HepG2 (cell line): ENCODE measurements around the gene FYB1. TPM values are rescaled to one million over a fixed set of nuclear protein-coding genes. Genes with fewer than 3 reads are reported as not detected.

ENCODE experiments used
- AHDC1 ChIP-seq: sonication (generic); formaldehyde crosslinking; IDR thresholded peaks from 2 replicates; pipeline ENCODE4 v1.5.1; 2020; ENCODE audit warnings: mild to moderate bottlenecking, missing genetic modification reagents, borderline replicate concordance
- CBFB ChIP-seq: sonication (generic); formaldehyde crosslinking; IDR thresholded peaks from 2 replicates; pipeline ENCODE4 v1.4.0; 2020; ENCODE audit warnings: missing genetic modification reagents
- FOXA1 ChIP-seq, 2 experiments: fragments of 450-650 bp in 1 of 2; sonication (generic) in 1 of 2; formaldehyde crosslinking in 1 of 2; IDR thresholded peaks; 2 replicates each; pipeline versions ENCODE4 v1.4.0 to v1.6.1; 2016 to 2020; ENCODE audit warnings: missing genetic modification reagents in 1 of 2
- KDM2A ChIP-seq: sonication (generic); formaldehyde crosslinking; IDR thresholded peaks from 2 replicates; pipeline ENCODE4 v1.4.0; 2020; ENCODE audit warnings: low read depth, missing genetic modification reagents, borderline replicate concordance
- MXD4 ChIP-seq: IDR thresholded peaks from 2 replicates; pipeline ENCODE4 v1.6.1; 2016; ENCODE audit warnings: mild to moderate bottlenecking, missing biosample characterization, missing genetic modification reagents
- THRA ChIP-seq: sonication (generic); formaldehyde crosslinking; IDR thresholded peaks from 2 replicates; pipeline ENCODE4 v1.4.0; 2020; ENCODE audit warnings: missing genetic modification reagents, borderline replicate concordance
- ZNF180 ChIP-seq: sonication (generic); formaldehyde crosslinking; IDR thresholded peaks from 2 replicates; pipeline ENCODE4 v1.4.0; 2020; ENCODE audit warnings: low read depth, missing genetic modification reagents, borderline replicate concordance
- ZNF317 ChIP-seq: sonication (generic); formaldehyde crosslinking; IDR thresholded peaks from 2 replicates; pipeline ENCODE4 v1.5.0; 2020; ENCODE audit warnings: mild to moderate bottlenecking, missing genetic modification reagents
- ZNF343 ChIP-seq: sonication (generic); formaldehyde crosslinking; IDR thresholded peaks from 2 replicates; pipeline ENCODE4 v1.4.0; 2020; ENCODE audit warnings: mild to moderate bottlenecking, missing genetic modification reagents
- ZNF570 ChIP-seq: sonication (generic); formaldehyde crosslinking; IDR thresholded peaks from 2 replicates; pipeline ENCODE4 v1.4.0; 2020; ENCODE audit warnings: mild to moderate bottlenecking, missing genetic modification reagents, borderline replicate concordance
- ZNF609 ChIP-seq: sonication (generic); formaldehyde crosslinking; IDR thresholded peaks from 2 replicates; pipeline ENCODE4 v1.4.0; 2020; ENCODE audit warnings: mild to moderate bottlenecking, missing genetic modification reagents, borderline replicate concordance
- ZNF713 ChIP-seq: sonication (generic); formaldehyde crosslinking; IDR thresholded peaks from 2 replicates; pipeline ENCODE4 v1.4.0; 2020; ENCODE audit warnings: mild to moderate bottlenecking, missing genetic modification reagents
- polyA plus RNA-seq, 8 experiments: library from polyadenylated mRNA; depleted of rRNA in 3 of 8; stranded (reverse) in 7 of 8; unstranded in 1 of 8; fragments of >200 nt; fragmentation: Illumina TruSeq in 4 of 8; extraction: Trizol in 4 of 8; gene quantifications; 2 replicates each; pipeline versions ENCODE4 v1.2.1 to v1.2.3, GENCODE V29; 2011 to 2016; ENCODE audit warnings: low read depth in 4 of 8, missing spikeins in 1 of 8, mixed read lengths in 1 of 8; ENCODE audit not compliant: insufficient read depth in 1 of 8
- total RNA-seq, 5 experiments: library from RNA; depleted of rRNA; stranded (reverse); fragments of >200 nt; fragmentation: Illumina TruSeq; extraction: Trizol; gene quantifications; 2 replicates each; pipeline ENCODE4 v1.2.3, GENCODE V29; 2016; ENCODE audit warnings: low read depth in 1 of 5
- TF ChIP-seq, protein P1 (sequence below): IDR thresholded peaks from 2 replicates; pipeline ENCODE4 v1.6.1; 2016

Gene FYB1
- total and polyA plus RNA-seq, 2 of the 13 experiments (the other 11 are each of a cell fraction or from before 2014, with no cell fraction given), result 0.03 TPM; not detected in 1

DNA sequence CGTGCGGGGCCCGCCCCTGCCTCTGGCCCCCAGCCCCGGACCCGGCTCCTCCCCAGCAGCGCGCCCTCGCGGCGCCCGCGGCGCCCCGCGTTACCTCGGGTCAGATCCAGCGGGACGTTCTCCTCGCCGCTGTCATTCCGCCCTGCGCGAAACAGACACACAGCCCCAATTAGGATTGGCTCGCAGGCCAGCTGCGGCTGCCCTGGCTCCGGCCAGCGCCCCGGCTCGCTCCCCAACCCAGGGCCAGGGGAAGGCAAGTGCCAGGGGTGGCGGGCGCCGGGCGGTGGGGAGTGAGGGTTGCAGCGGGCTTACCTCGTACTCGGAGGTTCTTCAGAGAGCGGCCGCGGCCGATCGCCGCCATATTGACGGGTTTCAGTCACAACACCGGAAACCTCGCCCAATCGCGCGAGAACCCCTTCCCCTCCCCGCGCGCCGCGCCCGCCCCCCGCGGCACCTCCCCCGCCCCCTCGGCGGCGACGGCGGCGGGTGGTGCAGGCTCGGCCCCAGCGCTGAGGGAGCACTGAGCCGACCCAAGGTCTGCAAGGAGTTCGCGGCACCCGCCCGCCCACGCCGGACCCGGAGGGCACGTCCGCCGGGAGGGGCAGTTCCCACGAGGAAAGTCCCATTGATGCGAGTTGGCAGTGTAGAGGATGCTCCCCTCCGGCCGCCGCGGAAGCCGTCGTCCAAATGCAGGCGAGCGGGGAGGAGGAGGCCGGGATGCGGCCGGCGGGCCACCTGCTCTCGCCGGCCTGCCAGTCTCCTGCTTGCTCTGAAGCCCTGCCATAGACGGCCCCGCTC is 145.1 kb downstream of the FYB1 start, which contains the start of gene RICTOR (continued):
- no peak for TF ChIP-seq THRA
- TF ChIP-seq AHDC1 (CRISPR knock-in tag), result 0 out of 2 replicates have a peak, but pooled peaks have one; percentile 66
- TF ChIP-seq ZNF343 (CRISPR knock-in tag), result no peak
- TF ChIP-seq, protein P1, sequence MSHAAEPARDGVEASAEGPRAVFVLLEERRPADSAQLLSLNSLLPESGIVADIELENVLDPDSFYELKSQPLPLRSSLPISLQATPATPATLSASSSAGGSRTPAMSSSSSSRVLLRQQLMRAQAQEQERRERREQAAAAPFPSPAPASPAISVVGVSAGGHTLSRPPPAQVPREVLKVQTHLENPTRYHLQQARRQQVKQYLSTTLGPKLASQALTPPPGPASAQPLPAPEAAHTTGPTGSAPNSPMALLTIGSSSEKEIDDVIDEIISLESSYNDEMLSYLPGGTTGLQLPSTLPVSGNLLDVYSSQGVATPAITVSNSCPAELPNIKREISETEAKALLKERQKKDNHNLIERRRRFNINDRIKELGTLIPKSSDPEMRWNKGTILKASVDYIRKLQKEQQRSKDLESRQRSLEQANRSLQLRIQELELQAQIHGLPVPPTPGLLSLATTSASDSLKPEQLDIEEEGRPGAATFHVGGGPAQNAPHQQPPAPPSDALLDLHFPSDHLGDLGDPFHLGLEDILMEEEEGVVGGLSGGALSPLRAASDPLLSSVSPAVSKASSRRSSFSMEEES (CRISPR knock-in tag), result peak; percentile 30; the same call in 1 of the 2 replicates
- TF ChIP-seq ZNF180 (CRISPR knock-in tag), result no peak
- no peak for TF ChIP-seq CBFB
- TF ChIP-seq ZNF713 (CRISPR knock-in tag), result 0 out of 2 replicates have a peak, but pooled peaks have one; percentile 42
- peak; percentile 18; the same call in 1 of the 2 replicates for TF ChIP-seq ZNF609
- peak; percentile 65; the same call in 1 of the 2 replicates for TF ChIP-seq ZNF317 (CRISPR knock-in tag)
- no peak for TF ChIP-seq FOXA1 (IDR thresholded peaks at IDR 0.05)
- 0 out of 2 replicates have a peak, but pooled peaks have one; percentile 4 for TF ChIP-seq FOXA1 (CRISPR knock-in tag; IDR thresholded peaks at IDR 0.05)
- peak; percentile 92 for TF ChIP-seq KDM2A (CRISPR knock-in tag)
- TF ChIP-seq ZNF570 (CRISPR knock-in tag), result no peak
- TF ChIP-seq MXD4 (CRISPR knock-in tag), result peak; percentile 74; the same call in 1 of the 2 replicates
